Cardiac fibroblast (primary cell): ENCODE results near the gene NR2F2.

ENCODE experiments used
- DNase-seq, 2 donors: peaks; one replicate each; pipeline versions ENCODE4 v3.0.0 to v3.0.0-alpha.2; 2010; ENCODE audit warnings: low read depth in 2 of 2
- H3K4me3 ChIP-seq, 2 donors: replicated peaks in 1 of 2; 1 replicate in 1 of 2; 2 replicates in 1 of 2; pipeline ENCODE4 v1.5.1; 2011; ENCODE audit warnings: low read depth in 2 of 2, low read length in 2 of 2, mild to moderate bottlenecking in 2 of 2, moderate library complexity in 1 of 2
- TF ChIP-seq, protein P1 (sequence below): IDR thresholded peaks from one replicate; pipeline ENCODE4 v1.5.1; 2011; ENCODE audit warnings: low read depth, mild to moderate bottlenecking, low read length, inconsistent platforms

NR2F2 gene

GRCh38 chr15:96342406-96343112, 12.1 kb downstream of the NR2F2 start:
- H3K4me3 ChIP-seq, result peak overlapping the region in 1 of 2 donors; percentile 92
- peak in 1 of 2 donors; percentile 56 for DNase-seq
- TF ChIP-seq, protein P1, sequence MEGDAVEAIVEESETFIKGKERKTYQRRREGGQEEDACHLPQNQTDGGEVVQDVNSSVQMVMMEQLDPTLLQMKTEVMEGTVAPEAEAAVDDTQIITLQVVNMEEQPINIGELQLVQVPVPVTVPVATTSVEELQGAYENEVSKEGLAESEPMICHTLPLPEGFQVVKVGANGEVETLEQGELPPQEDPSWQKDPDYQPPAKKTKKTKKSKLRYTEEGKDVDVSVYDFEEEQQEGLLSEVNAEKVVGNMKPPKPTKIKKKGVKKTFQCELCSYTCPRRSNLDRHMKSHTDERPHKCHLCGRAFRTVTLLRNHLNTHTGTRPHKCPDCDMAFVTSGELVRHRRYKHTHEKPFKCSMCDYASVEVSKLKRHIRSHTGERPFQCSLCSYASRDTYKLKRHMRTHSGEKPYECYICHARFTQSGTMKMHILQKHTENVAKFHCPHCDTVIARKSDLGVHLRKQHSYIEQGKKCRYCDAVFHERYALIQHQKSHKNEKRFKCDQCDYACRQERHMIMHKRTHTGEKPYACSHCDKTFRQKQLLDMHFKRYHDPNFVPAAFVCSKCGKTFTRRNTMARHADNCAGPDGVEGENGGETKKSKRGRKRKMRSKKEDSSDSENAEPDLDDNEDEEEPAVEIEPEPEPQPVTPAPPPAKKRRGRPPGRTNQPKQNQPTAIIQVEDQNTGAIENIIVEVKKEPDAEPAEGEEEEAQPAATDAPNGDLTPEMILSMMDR, result no peak

DNA sequence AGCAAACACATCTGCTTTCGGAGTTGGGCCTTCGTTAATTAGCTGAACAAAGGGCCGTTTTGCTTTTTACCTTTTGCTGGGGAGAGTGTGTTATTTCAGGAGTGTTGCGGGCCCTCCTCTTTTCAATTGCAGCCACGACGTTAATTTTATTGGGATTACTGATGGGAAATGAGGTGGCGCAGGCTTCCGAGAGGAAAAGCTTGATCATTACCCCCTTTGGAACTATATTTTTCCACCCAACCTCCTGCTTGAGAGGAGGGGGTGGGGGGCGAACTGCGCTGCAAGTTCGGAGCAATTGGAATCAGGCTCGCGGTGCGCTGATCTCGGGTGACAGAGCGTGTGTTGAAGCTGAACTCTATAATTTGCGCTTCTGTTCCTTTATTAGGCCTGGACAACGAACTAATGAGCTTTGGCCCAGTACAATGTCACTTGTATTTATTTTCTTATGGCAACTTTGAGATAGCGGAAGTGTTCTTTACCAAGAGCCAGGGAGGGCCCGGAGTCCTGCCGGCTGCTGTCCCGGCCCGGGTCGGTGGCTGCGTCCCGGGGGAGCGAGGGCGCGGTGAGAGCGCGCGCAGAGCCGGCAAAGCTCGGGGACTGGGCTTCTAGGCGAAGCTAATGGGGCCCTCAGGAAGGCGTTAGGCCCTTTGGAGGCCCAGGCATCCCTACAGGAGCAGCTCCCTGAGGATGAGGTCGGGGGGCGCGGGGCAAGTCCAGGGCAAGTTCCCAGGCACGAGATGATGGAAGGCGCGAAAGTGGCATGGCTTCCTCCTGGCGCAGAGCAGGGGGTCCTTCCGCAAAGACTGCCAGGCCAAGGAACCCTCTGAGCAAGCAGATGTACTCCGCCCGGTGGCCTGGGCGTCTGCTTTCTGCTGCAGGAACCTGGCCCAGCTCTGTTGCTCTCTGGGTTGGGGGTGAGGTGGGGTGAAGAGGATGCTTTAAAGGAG, 12.9 kb downstream of the NR2F2 start:
- TF ChIP-seq, protein P1, result no peak
- H3K4me3 ChIP-seq, result peak overlapping the region; percentile 8 to 54
- peak in 1 of 2 donors; percentile 63 for DNase-seq

DNA sequence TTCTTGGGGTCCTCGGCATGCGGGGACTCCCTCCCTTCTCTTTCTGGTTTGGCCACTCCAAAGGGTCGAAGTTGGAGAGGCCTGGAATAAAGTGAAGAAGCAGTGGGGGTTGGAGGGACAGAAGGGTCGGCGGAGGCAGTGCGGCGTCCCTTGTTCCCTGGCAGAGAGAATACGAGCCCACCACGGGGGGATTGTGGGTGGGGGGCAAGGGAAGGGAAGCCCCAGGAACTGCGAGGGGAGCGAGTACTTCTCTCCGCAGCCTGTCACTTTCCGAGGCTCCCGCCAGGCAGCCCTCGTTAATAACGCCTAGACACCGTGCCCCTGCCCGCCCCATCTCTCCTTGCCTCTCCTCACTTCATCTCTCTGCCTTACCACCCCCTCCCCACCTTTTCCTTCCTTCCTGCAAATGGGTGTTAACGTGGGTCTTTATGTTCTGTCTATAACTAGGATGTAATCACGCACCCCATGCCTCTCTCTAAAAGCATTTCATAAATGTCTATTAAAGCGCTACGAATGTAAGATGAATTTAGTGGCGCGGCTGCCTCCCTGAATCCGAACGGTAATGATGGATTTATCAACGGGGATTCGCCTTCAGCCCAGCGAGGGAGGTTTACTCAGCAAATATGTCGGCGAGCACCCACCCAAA, 13.7 kb downstream of the NR2F2 start:
- H3K4me3 ChIP-seq, result peak overlapping the region in 1 of 2 donors; percentile 54

DNA sequence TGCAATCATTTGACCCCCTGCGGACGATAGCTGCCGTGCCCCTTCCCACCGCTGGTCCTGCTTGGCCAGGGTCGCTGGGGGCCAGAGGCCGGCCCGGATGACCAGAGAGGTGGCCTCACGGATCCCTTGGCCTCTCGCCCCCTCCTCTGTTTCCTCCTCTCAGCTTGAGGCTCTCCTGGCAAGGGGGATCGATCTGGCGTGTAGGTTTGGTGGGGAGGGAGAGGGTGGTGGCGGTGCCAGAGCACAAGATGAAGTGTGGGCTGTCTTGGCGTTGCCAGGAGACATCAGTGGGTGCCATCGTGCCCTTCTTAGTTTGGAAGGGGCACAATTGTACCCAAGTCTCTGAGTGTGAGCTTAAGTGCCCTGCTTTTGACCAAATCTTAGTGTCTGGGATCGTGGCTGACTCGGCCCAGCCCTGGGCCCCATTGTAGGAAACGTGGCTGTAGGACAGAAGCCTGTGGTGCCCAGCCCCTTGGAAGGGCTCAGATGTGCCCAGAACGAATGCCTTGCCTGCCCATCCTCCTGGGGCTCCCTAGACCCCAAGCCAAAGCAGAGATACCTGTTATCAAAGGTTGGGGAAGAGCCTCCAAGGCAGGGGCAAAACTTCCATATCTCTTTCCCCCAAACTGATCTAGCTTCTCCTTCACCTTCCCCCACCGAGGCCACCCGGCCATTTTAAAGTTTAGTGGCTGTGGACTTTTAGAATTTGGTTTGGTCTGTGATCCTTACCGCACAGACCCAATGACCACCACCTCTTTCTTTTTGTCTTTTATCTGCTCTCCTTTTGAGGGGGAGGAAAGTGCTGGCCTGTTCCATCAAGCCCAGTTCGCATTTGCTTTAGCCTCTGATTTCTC, 14.4 kb downstream of the NR2F2 start:
- TF ChIP-seq, protein P1, result no peak
- H3K4me3 ChIP-seq, result peak overlapping the region; percentile 5 to 54
- peak in 1 of 2 donors; percentile 58 for DNase-seq

More for the DNA sequence above, 13.7 kb downstream of the NR2F2 start:
- peak in 1 of 2 donors; percentile 55 for DNase-seq
- TF ChIP-seq, protein P1, result no peak

DNA sequence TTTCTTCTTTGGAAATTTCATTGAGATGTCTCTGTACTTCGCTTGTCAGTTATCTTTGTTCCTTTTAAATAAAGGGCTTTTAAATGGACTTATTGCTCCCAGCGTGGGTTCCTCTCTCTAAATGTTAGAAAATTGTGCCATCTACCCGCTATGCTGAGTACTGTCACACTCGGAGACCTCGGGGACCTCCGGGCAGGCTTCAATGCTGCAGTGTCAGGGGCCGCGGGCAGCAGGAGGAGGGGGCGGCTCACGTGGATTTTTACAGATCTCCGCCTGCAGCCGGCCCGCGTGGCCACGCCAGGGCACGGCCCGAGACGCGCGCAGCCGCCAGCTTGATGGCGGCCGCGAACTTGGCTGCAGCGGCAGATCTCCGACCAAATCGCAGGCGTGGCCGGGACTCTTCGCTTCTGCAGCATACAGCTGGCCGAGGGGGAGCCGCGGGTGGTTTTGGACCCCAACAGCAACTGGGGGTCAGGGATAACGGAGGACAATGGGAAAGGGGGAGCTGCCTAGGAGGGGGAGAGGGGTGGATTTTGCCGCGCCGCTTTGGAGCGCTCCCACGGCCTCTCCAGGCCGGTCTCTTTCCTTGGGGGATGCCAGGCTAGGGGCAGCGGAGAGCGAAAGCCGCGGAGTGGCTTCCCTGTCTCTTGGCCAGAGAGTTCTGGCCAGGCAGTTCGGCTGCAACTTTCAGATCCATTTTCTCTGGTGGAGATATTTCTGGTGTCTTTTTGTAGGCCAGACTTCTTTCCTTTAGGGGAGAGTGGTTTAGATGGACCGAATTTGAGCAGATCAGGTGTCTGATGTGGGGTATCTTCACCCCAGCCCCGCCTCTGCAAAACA, 15.3 kb downstream of the NR2F2 start:
- peak; percentile 87 to 90 for DNase-seq
- H3K4me3 ChIP-seq, result peak overlapping the region; percentile 34 to 54

More for the DNA sequence above, 15.3 kb downstream of the NR2F2 start:
- TF ChIP-seq, protein P1, result peak; percentile 51
